Neuronal stem cell (in vitro differentiated cells): ENCODE data around the gene FERMT3.

Source experiments
- DNase-seq: peaks from one replicate; pipeline ENCODE4 v3.0.0-alpha.2; 2013; ENCODE audit warnings: low spot score
- H2AFZ ChIP-seq: one replicate; pipeline ENCODE4 v1.6.1; 2013; ENCODE audit warnings: mild to moderate bottlenecking, low read length, inconsistent platforms
- H2AK5ac ChIP-seq: 2 replicates; pipeline ENCODE4 v1.6.1; 2013; ENCODE audit warnings: low read depth, mild to moderate bottlenecking, inconsistent platforms, low read length, moderate library complexity, mixed read lengths
- H2BK120ac ChIP-seq: 2 replicates; pipeline ENCODE4 v1.6.1; 2013; ENCODE audit warnings: low read depth, mild to moderate bottlenecking, inconsistent platforms, low read length, moderate library complexity, mixed read lengths
- H2BK12ac ChIP-seq: one replicate; pipeline ENCODE4 v1.6.1; 2013; ENCODE audit warnings: low read length, inconsistent platforms
- H2BK15ac ChIP-seq: 2 replicates; pipeline ENCODE4 v1.6.1; 2013; ENCODE audit warnings: mild to moderate bottlenecking, low read length, inconsistent platforms, mixed read lengths
- H2BK5ac ChIP-seq: one replicate; pipeline ENCODE4 v1.6.1; 2013; ENCODE audit warnings: inconsistent platforms, mild to moderate bottlenecking, low read length, moderate library complexity
- H3K14ac ChIP-seq: one replicate; pipeline ENCODE4 v1.6.1; 2013; ENCODE audit warnings: low read length, inconsistent platforms
- H3K18ac ChIP-seq: 2 replicates; pipeline ENCODE4 v1.6.1; 2013; ENCODE audit warnings: low read length, inconsistent platforms
- H3K23ac ChIP-seq: 2 replicates; pipeline ENCODE4 v1.6.1; 2013; ENCODE audit warnings: low read depth, mild to moderate bottlenecking, mixed read lengths, low read length, inconsistent platforms; ENCODE audit not compliant: poor library complexity
- H3K27ac ChIP-seq: replicated peaks from 3 replicates; pipeline ENCODE4 v1.5.1; 2013; ENCODE audit warnings: low read length, inconsistent platforms
- H3K27me3 ChIP-seq, 3 experiments: 2 replicates each; pipeline ENCODE4 v1.6.1; 2013; ENCODE audit warnings: low read length in 3 of 3, mild to moderate bottlenecking in 2 of 3, inconsistent platforms in 1 of 3, low read depth in 1 of 3, mixed read lengths in 1 of 3, moderate library complexity in 1 of 3; ENCODE audit not compliant: control insufficient read depth in 3 of 3, insufficient read depth in 3 of 3
- H3K36me3 ChIP-seq, 2 donors: replicated peaks in 1 of 2; 2 replicates each; pipeline ENCODE4 v1.6.1; 2013; ENCODE audit warnings: low read length in 2 of 2; ENCODE audit not compliant: control insufficient read depth in 2 of 2, insufficient read depth in 2 of 2
- H3K4ac ChIP-seq: 2 replicates; pipeline ENCODE4 v1.6.1; 2013; ENCODE audit warnings: inconsistent platforms, mild to moderate bottlenecking, low read length, moderate library complexity
- H3K4me1 ChIP-seq, 2 donors: 1 replicate in 1 of 2; 2 replicates in 1 of 2; pipeline ENCODE4 v1.6.1; 2013; ENCODE audit warnings: low read length in 2 of 2, low read depth in 1 of 2; ENCODE audit not compliant: control insufficient read depth in 2 of 2, insufficient read depth in 1 of 2
- H3K4me2 ChIP-seq: one replicate; pipeline ENCODE4 v1.6.1; 2013; ENCODE audit warnings: mild to moderate bottlenecking, low read length, inconsistent platforms; ENCODE audit not compliant: insufficient read depth, poor library complexity, severe bottlenecking
- H3K4me3 ChIP-seq, 2 donors: 2 replicates each; pipeline ENCODE4 v1.5.1; 2013; ENCODE audit warnings: low read length in 2 of 2, mild to moderate bottlenecking in 2 of 2, inconsistent platforms in 1 of 2, moderate library complexity in 1 of 2
- H3K79me1 ChIP-seq: one replicate; pipeline ENCODE4 v1.6.1; 2013; ENCODE audit warnings: low read depth, mild to moderate bottlenecking, inconsistent platforms, low read length, moderate library complexity
- H3K9ac ChIP-seq: one replicate; pipeline ENCODE4 v1.6.1; 2013; ENCODE audit warnings: mild to moderate bottlenecking, low read depth, low read length, inconsistent platforms; ENCODE audit not compliant: poor library complexity
- H3K9me3 ChIP-seq, 2 donors: replicated peaks in 1 of 2; 2 replicates each; pipeline versions ENCODE3 to v1.6.1; 2013; ENCODE audit warnings: low read length in 2 of 2, mild to moderate bottlenecking in 2 of 2, inconsistent platforms in 1 of 2, low read depth in 1 of 2, mixed read lengths in 1 of 2, moderate library complexity in 1 of 2; ENCODE audit not compliant: control insufficient read depth in 2 of 2, insufficient read depth in 1 of 2
- H4K8ac ChIP-seq: one replicate; pipeline ENCODE4 v1.6.1; 2013; ENCODE audit warnings: low read depth, mild to moderate bottlenecking, inconsistent platforms, low read length, moderate library complexity
- H4K91ac ChIP-seq: one replicate; pipeline ENCODE4 v1.6.1; 2013; ENCODE audit warnings: low read length, low read depth, mild to moderate bottlenecking, inconsistent platforms; ENCODE audit not compliant: poor library complexity
- WGBS, 2 donors: extraction: QIAGEN DNeasy Blood & Tissue Kit; methylation state at CpG; one replicate each; pipeline ENCODE4 v1.1.7; 2013; ENCODE audit warnings: missing lambda C conversion rate in 2 of 2, mixed read lengths in 1 of 2; ENCODE audit not compliant: insufficient read length in 2 of 2, insufficient replicate concordance in 1 of 2; ENCODE audit errors: extremely low coverage in 2 of 2; 5-methylcytosine and 5-hydroxymethylcytosine counted together

FERMT3 gene

GRCh38 chr11:64225608-64226506 lies 19.3 kb downstream of the FERMT3 start, which contains the start of the genes NUDT22 and TRPT1:
Gene NUDT22 (plus strand): TSS chr11:64226274. CDS start chr11:64226653, 379 bp downstream.
Gene TRPT1 (minus strand): TSS chr11:64226186. CDS start chr11:64225860, 326 bp downstream.
- H3K27ac ChIP-seq = peak within 1 kb of the TSS; percentile 43
- H3K4me3 ChIP-seq = peak within 1 kb of the TSS; percentile 88 to 91

DNA sequence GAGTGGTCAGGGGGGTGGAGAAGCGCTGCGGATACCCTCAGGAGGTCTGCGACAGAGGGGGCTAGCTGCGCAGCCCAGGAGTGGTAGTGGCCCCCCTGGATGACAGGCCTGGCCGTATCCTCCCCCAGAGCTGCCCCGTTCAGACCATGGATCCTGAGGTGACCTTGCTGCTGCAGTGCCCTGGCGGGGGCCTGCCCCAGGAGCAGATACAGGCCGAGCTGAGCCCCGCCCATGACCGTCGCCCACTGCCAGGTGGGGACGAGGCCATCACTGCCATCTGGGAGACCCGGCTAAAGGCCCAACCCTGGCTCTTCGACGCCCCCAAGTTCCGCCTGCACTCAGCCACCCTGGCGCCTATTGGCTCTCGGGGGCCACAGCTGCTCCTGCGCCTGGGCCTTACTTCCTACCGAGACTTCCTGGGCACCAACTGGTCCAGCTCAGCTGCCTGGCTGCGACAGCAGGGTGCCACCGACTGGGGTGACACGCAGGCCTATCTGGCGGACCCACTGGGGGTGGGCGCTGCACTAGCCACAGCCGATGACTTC lies 20.1 kb downstream of the FERMT3 start:
- Histone ChIP-seq H3K36me3 (peaks cover 8 to 21% of the 10 kb centered on the region in 2 donors), H3K27ac (no peak overlapping the region), H2BK12ac (peak overlapping the region; percentile 96), H3K4me3 (peak overlapping the region; percentile 88 to 91), H3K79me1 (peaks cover 5% of the 10 kb centered on the region), H3K18ac (peak overlapping the region; percentile 97), H4K91ac (peak overlapping the region; percentile 76), H2BK5ac (peak overlapping the region; percentile 89), H2BK15ac (peak overlapping the region; percentile 72), H2BK120ac (no peak overlapping the region), H2AK5ac (peak overlapping the region; percentile 100), H3K9ac (peak overlapping the region; percentile 94), H3K23ac (peak overlapping the region; percentile 94), H3K27me3 (peaks cover 0 to 4% (median 0%) of the 10 kb centered on the region in 3 experiments), H3K9me3 (no peaks in the 10 kb centered on the region), H3K4me2 (peak overlapping the region; percentile 99), H3K14ac (peak overlapping the region; percentile 60), H3K4me1 (peaks cover 17 to 25% of the 10 kb centered on the region in 2 donors), H2AFZ (peak overlapping the region; percentile 89), H4K8ac (peak overlapping the region; percentile 48), H3K4ac (no peak overlapping the region)
- DNase-seq = no peak
- no CpG with 5 or more reads among the region's 26 CpGs for WGBS, 2 donors

More at GRCh38 chr11:64225608-64226506, 19.3 kb downstream of the FERMT3 start, which contains the start of the genes NUDT22 and TRPT1:
- Histone ChIP-seq H3K23ac (peak within 1 kb of the TSS; percentile 94), H2BK15ac (peak within 1 kb of the TSS; percentile 72), H2BK5ac (peak within 1 kb of the TSS; percentile 89), H2AFZ (peak within 1 kb of the TSS; percentile 89), H2AK5ac (peak within 1 kb of the TSS; percentile 100), H4K91ac (peak within 1 kb of the TSS; percentile 76), H3K4ac (no peak within 1 kb of the TSS), H3K18ac (peak within 1 kb of the TSS; percentile 97), H3K9me3 (no peaks in the 10 kb centered on the region), H3K14ac (peak within 1 kb of the TSS; percentile 60), H3K36me3 (peaks cover 8 to 24% of the 10 kb centered on the region in 2 donors), H4K8ac (peak within 1 kb of the TSS; percentile 48), H3K9ac (peak within 1 kb of the TSS; percentile 97), H3K27me3 (peaks cover 0 to under 1% (median 0%) of the 10 kb centered on the region in 3 experiments), H3K4me1 (peaks cover 14 to 23% of the 10 kb centered on the region in 2 donors), H3K79me1 (peaks cover 5% of the 10 kb centered on the region), H3K4me2 (peak within 1 kb of the TSS; percentile 99), H2BK120ac (no peak within 1 kb of the TSS), H2BK12ac (peak within 1 kb of the TSS; percentile 96)
- WGBS, 2 donors = no CpG with 5 or more reads among the region's 54 CpGs
- DNase-seq = peak; percentile 84

DNA sequence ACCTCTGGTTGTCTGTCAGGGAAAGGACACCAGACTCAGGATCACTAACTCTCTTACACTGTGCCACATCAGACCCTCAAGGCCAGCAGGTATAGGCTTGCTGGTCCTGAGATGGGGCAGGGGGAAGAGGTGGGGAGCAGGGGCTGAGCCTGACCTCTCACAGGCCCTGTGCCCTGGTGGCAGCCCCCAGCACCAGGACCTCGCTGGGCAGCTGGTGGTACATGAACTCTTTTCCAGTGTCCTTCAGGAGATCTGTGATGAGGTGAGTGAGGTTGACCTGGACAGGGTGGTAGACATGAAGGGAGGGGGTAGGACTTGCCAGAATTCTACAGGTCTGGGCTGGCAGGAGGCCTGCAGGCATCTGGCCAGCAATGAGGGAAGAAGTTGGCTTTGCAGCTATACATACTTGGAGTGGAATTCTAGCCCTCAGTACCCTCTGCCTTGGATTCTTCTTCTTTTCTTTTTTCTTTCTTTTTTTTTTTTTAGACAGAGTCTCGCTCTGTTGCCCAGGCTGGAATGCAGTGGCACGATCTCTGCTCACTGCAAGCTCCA lies 21.0 kb downstream of the FERMT3 start:
- Histone ChIP-seq H4K8ac (no peak overlapping the region), H3K14ac (no peak overlapping the region), H2BK5ac (no peak overlapping the region), H2BK15ac (no peak overlapping the region), H3K9ac (no peak overlapping the region), H4K91ac (no peak overlapping the region), H3K4me1 (peaks cover 17 to 25% of the 10 kb centered on the region in 2 donors), H2AFZ (no peak overlapping the region), H3K79me1 (peaks cover 5% of the 10 kb centered on the region), H3K36me3 (peaks cover 8 to 23% of the 10 kb centered on the region in 2 donors), H2BK120ac (no peak overlapping the region), H3K23ac (peak overlapping the region; percentile 66), H3K18ac (no peak overlapping the region), H3K4me3 (peak overlapping the region in 1 of 2 donors; percentile 88), H3K9me3 (no peaks in the 10 kb centered on the region), H3K4me2 (no peak overlapping the region), H3K27me3 (peaks cover 0 to 13% (median 0%) of the 10 kb centered on the region in 3 experiments), H3K27ac (no peak overlapping the region), H3K4ac (no peak overlapping the region), H2BK12ac (no peak overlapping the region), H2AK5ac (peak overlapping the region; percentile 68)
- no peak for DNase-seq
- no CpG with 5 or more reads among the region's 3 CpGs for WGBS, 2 donors
